ENCODE measurements around the gene SRD5A1.

GRCh38 chr5:6636293-6636692, 3.1 kb downstream of the SRD5A1 start:
- TF ChIP-seq CTCF (conservative IDR thresholded peaks at IDR 0.05) = no peak
- no peak for TF ChIP-seq ZFX (IDR thresholded peaks at IDR 0.05)
